ENCODE data around the gene MAPKAP1. TPM values are rescaled to one million over a fixed set of nuclear protein-coding genes. Genes with fewer than 3 reads are reported as not detected.
A peak's percentile ranks its signal among the peaks of the same experiment; 100 is the strongest.

Gene MAPKAP1
- total and polyA plus RNA-seq, 2 of the 13 experiments (the other 11 are each of a cell fraction or from before 2014, with no cell fraction given): 45.0 to 64.3 TPM

DNA sequence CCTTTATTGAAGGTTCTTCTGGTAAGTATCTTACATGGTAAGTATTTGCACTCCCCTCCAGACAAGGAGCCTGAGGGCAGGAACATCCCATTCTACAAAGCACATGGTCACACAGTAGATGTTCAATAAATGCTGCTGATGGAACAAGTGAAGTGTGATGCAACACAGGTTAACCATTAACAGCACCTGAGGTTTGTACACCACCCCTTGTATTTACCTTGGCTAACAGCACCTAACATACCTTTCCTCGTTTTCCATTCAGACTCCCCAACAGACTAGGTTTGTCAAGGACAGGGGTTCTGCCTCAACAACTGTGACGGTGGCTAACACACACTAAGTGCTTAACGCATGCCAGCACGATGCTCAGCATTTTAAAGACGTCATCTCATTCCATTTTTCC is 213.6 kb downstream of the MAPKAP1 start (continued):
- peak; percentile 98 for TF ChIP-seq HNF1A (IDR thresholded peaks at IDR 0.05; ENCODE audit: low read depth)
- TF ChIP-seq HNF1A (CRISPR knock-in tag; IDR thresholded peaks at IDR 0.05; ENCODE audit: borderline replicate concordance): peak; percentile 99
- 0 out of 2 replicates have a peak, but pooled peaks have one; percentile 21 for TF ChIP-seq ZSCAN21 (CRISPR knock-in tag; IDR thresholded peaks at IDR 0.05; ENCODE audit: borderline replicate concordance)
- no peak for TF ChIP-seq ESRRA (CRISPR knock-in tag; IDR thresholded peaks at IDR 0.05; ENCODE audit: low read depth)
- peak; percentile 17; the same call in 1 of the 2 replicates for TF ChIP-seq CREB1 (IDR thresholded peaks at IDR 0.05)
- TF ChIP-seq CREB1 (CRISPR knock-in tag; IDR thresholded peaks at IDR 0.05): peak; percentile 77
- peak; percentile 86 for TF ChIP-seq GATAD2A (CRISPR knock-in tag; IDR thresholded peaks at IDR 0.05)
- TF ChIP-seq SPEN (CRISPR knock-in tag; IDR thresholded peaks at IDR 0.05; ENCODE audit: low read depth): 0 out of 2 replicates have a peak, but pooled peaks have one; percentile 27
- TF ChIP-seq MXI1 (IDR thresholded peaks at IDR 0.05; ENCODE audit: borderline replicate concordance, low read depth, low read length): no peak
- peak; percentile 70 for TF ChIP-seq SSRP1 (CRISPR knock-in tag; IDR thresholded peaks at IDR 0.05)
- peak; percentile 98 for TF ChIP-seq POGK (CRISPR knock-in tag; conservative IDR thresholded peaks at IDR 0.05)
- TF ChIP-seq ZMYM4 (CRISPR knock-in tag; IDR thresholded peaks at IDR 0.05): peak; percentile 94
- TF ChIP-seq, protein P1, sequence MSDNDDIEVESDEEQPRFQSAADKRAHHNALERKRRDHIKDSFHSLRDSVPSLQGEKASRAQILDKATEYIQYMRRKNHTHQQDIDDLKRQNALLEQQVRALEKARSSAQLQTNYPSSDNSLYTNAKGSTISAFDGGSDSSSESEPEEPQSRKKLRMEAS (IDR thresholded peaks at IDR 0.05): peak; percentile 73
- no peak for TF ChIP-seq BRD4 (CRISPR knock-in tag; IDR thresholded peaks at IDR 0.05)
- peak; percentile 21; the same call in 1 of the 2 replicates for TF ChIP-seq SMC3 (IDR thresholded peaks at IDR 0.05; ENCODE audit: low read length)
- TF ChIP-seq, protein P2, sequence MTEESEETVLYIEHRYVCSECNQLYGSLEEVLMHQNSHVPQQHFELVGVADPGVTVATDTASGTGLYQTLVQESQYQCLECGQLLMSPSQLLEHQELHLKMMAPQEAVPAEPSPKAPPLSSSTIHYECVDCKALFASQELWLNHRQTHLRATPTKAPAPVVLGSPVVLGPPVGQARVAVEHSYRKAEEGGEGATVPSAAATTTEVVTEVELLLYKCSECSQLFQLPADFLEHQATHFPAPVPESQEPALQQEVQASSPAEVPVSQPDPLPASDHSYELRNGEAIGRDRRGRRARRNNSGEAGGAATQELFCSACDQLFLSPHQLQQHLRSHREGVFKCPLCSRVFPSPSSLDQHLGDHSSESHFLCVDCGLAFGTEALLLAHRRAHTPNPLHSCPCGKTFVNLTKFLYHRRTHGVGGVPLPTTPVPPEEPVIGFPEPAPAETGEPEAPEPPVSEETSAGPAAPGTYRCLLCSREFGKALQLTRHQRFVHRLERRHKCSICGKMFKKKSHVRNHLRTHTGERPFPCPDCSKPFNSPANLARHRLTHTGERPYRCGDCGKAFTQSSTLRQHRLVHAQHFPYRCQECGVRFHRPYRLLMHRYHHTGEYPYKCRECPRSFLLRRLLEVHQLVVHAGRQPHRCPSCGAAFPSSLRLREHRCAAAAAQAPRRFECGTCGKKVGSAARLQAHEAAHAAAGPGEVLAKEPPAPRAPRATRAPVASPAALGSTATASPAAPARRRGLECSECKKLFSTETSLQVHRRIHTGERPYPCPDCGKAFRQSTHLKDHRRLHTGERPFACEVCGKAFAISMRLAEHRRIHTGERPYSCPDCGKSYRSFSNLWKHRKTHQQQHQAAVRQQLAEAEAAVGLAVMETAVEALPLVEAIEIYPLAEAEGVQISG (CRISPR knock-in tag; IDR thresholded peaks at IDR 0.05): 0 out of 2 replicates have a peak, but pooled peaks have one; percentile 16
- TF ChIP-seq, protein P3, sequence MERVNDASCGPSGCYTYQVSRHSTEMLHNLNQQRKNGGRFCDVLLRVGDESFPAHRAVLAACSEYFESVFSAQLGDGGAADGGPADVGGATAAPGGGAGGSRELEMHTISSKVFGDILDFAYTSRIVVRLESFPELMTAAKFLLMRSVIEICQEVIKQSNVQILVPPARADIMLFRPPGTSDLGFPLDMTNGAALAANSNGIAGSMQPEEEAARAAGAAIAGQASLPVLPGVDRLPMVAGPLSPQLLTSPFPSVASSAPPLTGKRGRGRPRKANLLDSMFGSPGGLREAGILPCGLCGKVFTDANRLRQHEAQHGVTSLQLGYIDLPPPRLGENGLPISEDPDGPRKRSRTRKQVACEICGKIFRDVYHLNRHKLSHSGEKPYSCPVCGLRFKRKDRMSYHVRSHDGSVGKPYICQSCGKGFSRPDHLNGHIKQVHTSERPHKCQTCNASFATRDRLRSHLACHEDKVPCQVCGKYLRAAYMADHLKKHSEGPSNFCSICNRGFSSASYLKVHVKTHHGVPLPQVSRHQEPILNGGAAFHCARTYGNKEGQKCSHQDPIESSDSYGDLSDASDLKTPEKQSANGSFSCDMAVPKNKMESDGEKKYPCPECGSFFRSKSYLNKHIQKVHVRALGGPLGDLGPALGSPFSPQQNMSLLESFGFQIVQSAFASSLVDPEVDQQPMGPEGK (CRISPR knock-in tag; IDR thresholded peaks at IDR 0.05): 0 out of 2 replicates have a peak, but pooled peaks have one; percentile 17
- TF ChIP-seq CREM (IDR thresholded peaks at IDR 0.05): peak; percentile 39; the same call in 1 of the 2 replicates
- TF ChIP-seq CREM (CRISPR knock-in tag; IDR thresholded peaks at IDR 0.05): no peak
- no peak for TF ChIP-seq ZNF777 (CRISPR knock-in tag; IDR thresholded peaks at IDR 0.05)
- peak; percentile 50; the same call in 1 of the 2 replicates for TF ChIP-seq YEATS2 (CRISPR knock-in tag; IDR thresholded peaks at IDR 0.05; ENCODE audit: borderline replicate concordance)

All from HepG2 (cell line).